ENCODE data around the gene SH3TC2.

Gene SH3TC2

GRCh38 chr5:148999741-149000140 is 63.1 kb downstream of the SH3TC2 start:
- DNase-seq (ENCODE audit: low read depth in 2 of 2): no peak

- DNase-seq (ENCODE audit: low read depth in 2 of 2): no peak
Measured at GRCh38 chr5:148998174-148998797, 64.6 kb downstream of the SH3TC2 start.

GRCh38 chr5:148996270-148996669 is 66.6 kb downstream of the SH3TC2 start:
- DNase-seq (ENCODE audit: low read depth in 2 of 2): no peak

GRCh38 chr5:148995791-148996190 is 67.1 kb downstream of the SH3TC2 start:
- DNase-seq (ENCODE audit: low read depth in 2 of 2): no peak

- no peak for DNase-seq (ENCODE audit: low read depth in 2 of 2)
Measured at GRCh38 chr5:148993283-148993936, 69.5 kb downstream of the SH3TC2 start.

- DNase-seq (ENCODE audit: low read depth in 2 of 2): no peak
Measured at GRCh38 chr5:148992265-148992664, 70.6 kb downstream of the SH3TC2 start.

GRCh38 chr5:148991566-148991965 is 71.3 kb downstream of the SH3TC2 start:
- DNase-seq (ENCODE audit: low read depth in 2 of 2): no peak

- DNase-seq (ENCODE audit: low read depth in 2 of 2): no peak
Measured at GRCh38 chr5:148990817-148991216, 72.0 kb downstream of the SH3TC2 start.

- DNase-seq (ENCODE audit: low read depth in 2 of 2): no peak
Measured at GRCh38 chr5:148989567-148989966, 73.3 kb downstream of the SH3TC2 start.

- no peak for DNase-seq (ENCODE audit: low read depth in 2 of 2)
Measured at GRCh38 chr5:148988328-148988727, 74.5 kb downstream of the SH3TC2 start.

GRCh38 chr5:148986636-148987035 is 76.2 kb downstream of the SH3TC2 start:
- no peak for DNase-seq (ENCODE audit: low read depth in 2 of 2)

- DNase-seq (ENCODE audit: low read depth in 2 of 2): no peak
Measured at GRCh38 chr5:148984345-148984744, 78.5 kb downstream of the SH3TC2 start.

- no peak for DNase-seq (ENCODE audit: low read depth in 2 of 2)
Measured at GRCh38 chr5:148981353-148981752, 81.5 kb downstream of the SH3TC2 start.

GRCh38 chr5:148980731-148981130 is 82.1 kb downstream of the SH3TC2 start:
- DNase-seq (ENCODE audit: low read depth in 2 of 2): no peak

- DNase-seq (ENCODE audit: low read depth in 2 of 2): no peak
Measured at GRCh38 chr5:148979083-148979723, 83.7 kb downstream of the SH3TC2 start.

GRCh38 chr5:148978370-148979082 is 84.3 kb downstream of the SH3TC2 start:
- no peak for DNase-seq (ENCODE audit: low read depth in 2 of 2)

GRCh38 chr5:148976569-148977381 is 86.1 kb downstream of the SH3TC2 start:
- DNase-seq (ENCODE audit: low read depth in 2 of 2): no peak

- no peak for DNase-seq (ENCODE audit: low read depth in 2 of 2)
Measured at GRCh38 chr5:148974642-148975327, 88.1 kb downstream of the SH3TC2 start.

- peak in 1 of 2 experiments; percentile 46 for DNase-seq (ENCODE audit: low read depth in 2 of 2)
Measured at GRCh38 chr5:148973455-148973854, 89.4 kb downstream of the SH3TC2 start.

GRCh38 chr5:148972974-148973374 is 89.9 kb downstream of the SH3TC2 start:
- peak in 1 of 2 experiments; percentile 40 for DNase-seq (ENCODE audit: low read depth in 2 of 2)

- no peak for DNase-seq (ENCODE audit: low read depth in 2 of 2)
Measured at GRCh38 chr5:148972396-148972795, 90.5 kb downstream of the SH3TC2 start.
